K562 (cell line): Measurements from ENCODE around the gene GUCA1A. TPM values are rescaled to one million over a fixed set of nuclear protein-coding genes. Genes with fewer than 3 reads are reported as not detected.

Source experiments
- CBFB ChIP-seq: sonication (generic); formaldehyde crosslinking; IDR thresholded peaks from 2 replicates; pipeline ENCODE4 v1.4.0; 2020; ENCODE audit warnings: mild to moderate bottlenecking, missing genetic modification reagents
- EHMT2 ChIP-seq: fragments of 450-650 bp; IDR thresholded peaks from 2 replicates; pipeline ENCODE4 v1.6.1; 2018; ENCODE audit warnings: antibody characterized with exemption
- MEIS2 ChIP-seq: fragments of 450-650 bp; IDR thresholded peaks from 2 replicates; pipeline ENCODE4 v1.6.1; 2014; ENCODE audit warnings: mild to moderate bottlenecking; ENCODE audit not compliant: partially characterized antibody
- NFRKB ChIP-seq: fragments of 450-650 bp; IDR thresholded peaks from 2 replicates; pipeline ENCODE4 v1.6.1; 2016; ENCODE audit warnings: low read depth
- NR1H2 ChIP-seq: sonication (generic); formaldehyde crosslinking; IDR thresholded peaks from 2 replicates; pipeline ENCODE4 v1.4.0; 2020; ENCODE audit warnings: mild to moderate bottlenecking, missing genetic modification reagents
- PHF8 ChIP-seq: fragments of 200-600 bp; sonication (generic); IDR thresholded peaks from 2 replicates; pipeline ENCODE4 v1.6.1; 2012; ENCODE audit warnings: mixed run types, mild to moderate bottlenecking, inconsistent platforms, low read length, moderate library complexity, borderline replicate concordance
- SIRT6 ChIP-seq: IDR thresholded peaks from one replicate; pipeline ENCODE4 v1.6.1; 2012; ENCODE audit warnings: low read depth, mild to moderate bottlenecking, control low read depth, inconsistent platforms, low read length, moderate library complexity
- SMARCE1 ChIP-seq: fragments of 450-650 bp; IDR thresholded peaks from 2 replicates; pipeline ENCODE4 v1.7.1; 2016; ENCODE audit warnings: mild to moderate bottlenecking
- SNRNP70 ChIP-seq: fragments of 200-400 bp; formaldehyde crosslinking; optimal IDR thresholded peaks from 2 replicates; pipeline ENCODE3; 2017; ENCODE audit warnings: low read depth, low read length
- SREBF1 ChIP-seq: fragments of 150-350 bp; IDR thresholded peaks from 2 replicates; pipeline ENCODE4 v1.6.1; 2014; ENCODE audit warnings: antibody characterized with exemption, low read depth, low read length, borderline replicate concordance
- TAF1 ChIP-seq: IDR thresholded peaks from 2 replicates; pipeline ENCODE4 v1.6.1; 2011; ENCODE audit warnings: mild to moderate bottlenecking, low read length, moderate library complexity; ENCODE audit not compliant: insufficient read depth, control insufficient read depth, severe bottlenecking; ENCODE audit errors: extremely low read depth
- TAF9B ChIP-seq: fragments of 450-650 bp; IDR thresholded peaks from 2 replicates; pipeline ENCODE4 v1.6.1; 2018; ENCODE audit warnings: mild to moderate bottlenecking; ENCODE audit not compliant: partially characterized antibody
- TBP ChIP-seq: optimal IDR thresholded peaks from 2 replicates; pipeline ENCODE3; 2011; ENCODE audit warnings: low read depth, low read length, improper control_type of control experiment
- ZBTB7A ChIP-seq: IDR thresholded peaks from 2 replicates; pipeline ENCODE4 v1.6.1; 2011; ENCODE audit warnings: low read depth, mild to moderate bottlenecking, low read length, moderate library complexity, borderline replicate concordance; ENCODE audit not compliant: control insufficient read depth
- ZKSCAN1 ChIP-seq: fragments of 150-350 bp; IDR thresholded peaks from 2 replicates; pipeline ENCODE4 v1.6.1; 2016; ENCODE audit warnings: low read depth, low read length
- ZNF41 ChIP-seq: fragments of 250-450 bp; sonication (Bioruptor Pico); conservative IDR thresholded peaks from 2 replicates; pipeline ENCODE4 v1.4.0; 2020; ENCODE audit warnings: mild to moderate bottlenecking
- ZNF561 ChIP-seq: fragments of 450-650 bp; formaldehyde crosslinking; conservative IDR thresholded peaks from 2 replicates; pipeline ENCODE4 v1.4.0; 2020; ENCODE audit warnings: mild to moderate bottlenecking, moderate library complexity
- ZSCAN29 ChIP-seq: fragments of 450-650 bp; IDR thresholded peaks from 2 replicates; pipeline ENCODE4 v1.6.1; 2017
- polyA plus RNA-seq, 8 experiments: library from polyadenylated mRNA; depleted of rRNA in 4 of 8; stranded (reverse) in 5 of 8; unstranded in 3 of 8; fragments of >200 nt; fragmentation: Nextera tagmentation in 2 of 8; fragmentation: Illumina TruSeq in 1 of 8; extraction: Ambion mirVana in 2 of 8; extraction: Trizol in 1 of 8; gene quantifications; 2 replicates each; pipeline versions ENCODE4 v1.2.1 to v1.2.3, GENCODE V29; 2011 to 2014; ENCODE audit warnings: inconsistent platforms in 1 of 8, missing spikeins in 1 of 8
- total RNA-seq, 7 experiments: library from RNA; depleted of rRNA in 6 of 7; stranded (reverse); fragments of >200 nt in 6 of 7; fragmentation: Illumina TruSeq in 2 of 7; extraction: Trizol in 2 of 7; gene quantifications; 2 replicates each; pipeline versions ENCODE4 v1.2.1 to v1.2.3, GENCODE V29; 2011 to 2021; ENCODE audit warnings: low replicate concordance in 1 of 7
- TF ChIP-seq, protein P1 (sequence below): sonication (generic); formaldehyde crosslinking; IDR thresholded peaks from 2 replicates; pipeline ENCODE4 v1.8.1; 2022; ENCODE audit warnings: missing genetic modification reagents
- TF ChIP-seq, protein P2 (sequence below): sonication (generic); formaldehyde crosslinking; IDR thresholded peaks from 2 replicates; pipeline ENCODE4 v1.5.0; 2020; ENCODE audit warnings: missing genetic modification reagents
- TF ChIP-seq, protein P3 (sequence below): sonication (generic); formaldehyde crosslinking; IDR thresholded peaks from 2 replicates; pipeline ENCODE4 v1.8.0; 2022; ENCODE audit warnings: mild to moderate bottlenecking, missing genetic modification reagents, borderline replicate concordance
- TF ChIP-seq, protein P4 (sequence below): fragments of 450-650 bp; IDR thresholded peaks from 2 replicates; pipeline ENCODE4 v1.6.1; 2017; ENCODE audit warnings: antibody characterized with exemption, mild to moderate bottlenecking

The GUCA1A gene
- total and polyA plus RNA-seq, 9 of the 15 experiments (the other 6 are each of a cell fraction or from before 2014, with no cell fraction given), result not detected

DNA sequence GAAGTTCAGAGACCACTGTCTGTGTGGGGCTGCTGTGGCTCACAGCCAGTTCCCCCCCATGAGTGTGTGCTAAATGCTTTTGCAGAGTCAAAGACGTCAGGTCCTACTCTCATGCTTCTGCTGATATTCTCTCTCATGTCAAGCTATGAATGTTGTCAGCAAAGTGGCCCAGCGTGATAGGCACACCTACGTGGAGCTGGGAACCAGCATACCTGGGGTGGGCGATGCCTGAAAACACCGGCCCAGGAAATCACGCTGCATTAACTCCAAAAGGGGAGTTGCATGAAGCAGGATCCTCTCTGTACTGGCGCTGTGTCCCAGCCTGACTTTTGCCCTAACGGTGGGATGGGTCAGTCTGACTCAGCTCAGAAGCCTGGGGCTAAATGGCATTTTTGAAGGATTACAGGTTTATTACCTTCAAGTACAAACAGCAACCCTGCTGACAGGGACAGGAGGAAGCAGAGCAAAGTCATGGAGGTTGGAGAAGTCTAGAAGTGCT, 53.5 kb downstream of the GUCA1A start (continued):
- TF ChIP-seq TAF1 (no peak), CBFB (CRISPR knock-in tag) (no peak), EHMT2 (no peak), SNRNP70 (no peak), SIRT6 (no peak), NFRKB (0 out of 2 replicates have a peak, but pooled peaks have one; percentile 56), ZNF561 (CRISPR knock-in tag) (no peak), ZBTB7A (no peak), ZSCAN29 (no peak), ZNF41 (CRISPR knock-in tag) (no peak), TAF9B (no peak), PHF8 (no peak; the same call in 1 of the 2 replicates), MEIS2 (peak; percentile 47), TBP (no peak), SREBF1 (0 out of 2 replicates have a peak, but pooled peaks have one; percentile 5), SMARCE1 (no peak), ZKSCAN1 (no peak), NR1H2 (no peak)
- TF ChIP-seq, protein P1, sequence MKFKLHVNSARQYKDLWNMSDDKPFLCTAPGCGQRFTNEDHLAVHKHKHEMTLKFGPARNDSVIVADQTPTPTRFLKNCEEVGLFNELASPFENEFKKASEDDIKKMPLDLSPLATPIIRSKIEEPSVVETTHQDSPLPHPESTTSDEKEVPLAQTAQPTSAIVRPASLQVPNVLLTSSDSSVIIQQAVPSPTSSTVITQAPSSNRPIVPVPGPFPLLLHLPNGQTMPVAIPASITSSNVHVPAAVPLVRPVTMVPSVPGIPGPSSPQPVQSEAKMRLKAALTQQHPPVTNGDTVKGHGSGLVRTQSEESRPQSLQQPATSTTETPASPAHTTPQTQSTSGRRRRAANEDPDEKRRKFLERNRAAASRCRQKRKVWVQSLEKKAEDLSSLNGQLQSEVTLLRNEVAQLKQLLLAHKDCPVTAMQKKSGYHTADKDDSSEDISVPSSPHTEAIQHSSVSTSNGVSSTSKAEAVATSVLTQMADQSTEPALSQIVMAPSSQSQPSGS (CRISPR knock-in tag), result no peak
- TF ChIP-seq, protein P2, sequence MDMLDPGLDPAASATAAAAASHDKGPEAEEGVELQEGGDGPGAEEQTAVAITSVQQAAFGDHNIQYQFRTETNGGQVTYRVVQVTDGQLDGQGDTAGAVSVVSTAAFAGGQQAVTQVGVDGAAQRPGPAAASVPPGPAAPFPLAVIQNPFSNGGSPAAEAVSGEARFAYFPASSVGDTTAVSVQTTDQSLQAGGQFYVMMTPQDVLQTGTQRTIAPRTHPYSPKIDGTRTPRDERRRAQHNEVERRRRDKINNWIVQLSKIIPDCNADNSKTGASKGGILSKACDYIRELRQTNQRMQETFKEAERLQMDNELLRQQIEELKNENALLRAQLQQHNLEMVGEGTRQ (CRISPR knock-in tag), result no peak
- TF ChIP-seq, protein P3, sequence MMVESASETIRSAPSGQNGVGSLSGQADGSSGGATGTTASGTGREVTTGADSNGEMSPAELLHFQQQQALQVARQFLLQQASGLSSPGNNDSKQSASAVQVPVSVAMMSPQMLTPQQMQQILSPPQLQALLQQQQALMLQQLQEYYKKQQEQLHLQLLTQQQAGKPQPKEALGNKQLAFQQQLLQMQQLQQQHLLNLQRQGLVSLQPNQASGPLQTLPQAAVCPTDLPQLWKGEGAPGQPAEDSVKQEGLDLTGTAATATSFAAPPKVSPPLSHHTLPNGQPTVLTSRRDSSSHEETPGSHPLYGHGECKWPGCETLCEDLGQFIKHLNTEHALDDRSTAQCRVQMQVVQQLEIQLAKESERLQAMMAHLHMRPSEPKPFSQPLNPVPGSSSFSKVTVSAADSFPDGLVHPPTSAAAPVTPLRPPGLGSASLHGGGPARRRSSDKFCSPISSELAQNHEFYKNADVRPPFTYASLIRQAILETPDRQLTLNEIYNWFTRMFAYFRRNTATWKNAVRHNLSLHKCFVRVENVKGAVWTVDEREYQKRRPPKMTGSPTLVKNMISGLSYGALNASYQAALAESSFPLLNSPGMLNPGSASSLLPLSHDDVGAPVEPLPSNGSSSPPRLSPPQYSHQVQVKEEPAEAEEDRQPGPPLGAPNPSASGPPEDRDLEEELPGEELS (CRISPR knock-in tag), result no peak
- TF ChIP-seq, protein P4, sequence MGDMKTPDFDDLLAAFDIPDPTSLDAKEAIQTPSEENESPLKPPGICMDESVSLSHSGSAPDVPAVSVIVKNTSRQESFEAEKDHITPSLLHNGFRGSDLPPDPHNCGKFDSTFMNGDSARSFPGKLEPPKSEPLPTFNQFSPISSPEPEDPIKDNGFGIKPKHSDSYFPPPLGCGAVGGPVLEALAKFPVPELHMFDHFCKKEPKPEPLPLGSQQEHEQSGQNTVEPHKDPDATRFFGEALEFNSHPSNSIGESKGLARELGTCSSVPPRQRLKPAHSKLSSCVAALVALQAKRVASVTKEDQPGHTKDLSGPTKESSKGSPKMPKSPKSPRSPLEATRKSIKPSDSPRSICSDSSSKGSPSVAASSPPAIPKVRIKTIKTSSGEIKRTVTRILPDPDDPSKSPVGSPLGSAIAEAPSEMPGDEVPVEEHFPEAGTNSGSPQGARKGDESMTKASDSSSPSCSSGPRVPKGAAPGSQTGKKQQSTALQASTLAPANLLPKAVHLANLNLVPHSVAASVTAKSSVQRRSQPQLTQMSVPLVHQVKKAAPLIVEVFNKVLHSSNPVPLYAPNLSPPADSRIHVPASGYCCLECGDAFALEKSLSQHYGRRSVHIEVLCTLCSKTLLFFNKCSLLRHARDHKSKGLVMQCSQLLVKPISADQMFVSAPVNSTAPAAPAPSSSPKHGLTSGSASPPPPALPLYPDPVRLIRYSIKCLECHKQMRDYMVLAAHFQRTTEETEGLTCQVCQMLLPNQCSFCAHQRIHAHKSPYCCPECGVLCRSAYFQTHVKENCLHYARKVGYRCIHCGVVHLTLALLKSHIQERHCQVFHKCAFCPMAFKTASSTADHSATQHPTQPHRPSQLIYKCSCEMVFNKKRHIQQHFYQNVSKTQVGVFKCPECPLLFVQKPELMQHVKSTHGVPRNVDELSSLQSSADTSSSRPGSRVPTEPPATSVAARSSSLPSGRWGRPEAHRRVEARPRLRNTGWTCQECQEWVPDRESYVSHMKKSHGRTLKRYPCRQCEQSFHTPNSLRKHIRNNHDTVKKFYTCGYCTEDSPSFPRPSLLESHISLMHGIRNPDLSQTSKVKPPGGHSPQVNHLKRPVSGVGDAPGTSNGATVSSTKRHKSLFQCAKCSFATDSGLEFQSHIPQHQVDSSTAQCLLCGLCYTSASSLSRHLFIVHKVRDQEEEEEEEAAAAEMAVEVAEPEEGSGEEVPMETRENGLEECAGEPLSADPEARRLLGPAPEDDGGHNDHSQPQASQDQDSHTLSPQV, result peak; percentile 42; the same call in 1 of the 2 replicates
